Keratinocyte (primary cell): Measurements from ENCODE around the gene SSBP1. TPM values are rescaled to one million over a fixed set of nuclear protein-coding genes. Genes with fewer than 3 reads are reported as not detected.

Experiments
- DNase-seq: peaks from one replicate; pipeline ENCODE4 v3.0.0-alpha.2; 2011; ENCODE audit warnings: low read depth, missing footprints, low spot score
- FAIRE-seq: peaks from 2 replicates; lab custom pipeline; 2011; peaks lifted over from hg19 to GRCh38; lab: Jason Lieb, UNC
- H2AFZ ChIP-seq: 2 replicates; pipeline ENCODE4 v1.6.0; 2012; ENCODE audit warnings: low read length, control low read depth, inconsistent platforms; ENCODE audit not compliant: control insufficient read depth
- H3K27ac ChIP-seq: 2 replicates; pipeline ENCODE4 v1.5.1; 2011; ENCODE audit warnings: low read length; ENCODE audit not compliant: control insufficient read depth, insufficient read depth
- H3K27me3 ChIP-seq: 3 replicates; pipeline ENCODE4 v1.6.0; 2011; ENCODE audit warnings: low read length; ENCODE audit not compliant: control insufficient read depth, insufficient read depth; ENCODE audit errors: extremely low read depth
- H3K36me3 ChIP-seq, 2 experiments: 2 replicates in 1 of 2; 3 replicates in 1 of 2; pipeline ENCODE4 v1.5.1; 2011; ENCODE audit warnings: low read length in 2 of 2, mild to moderate bottlenecking in 1 of 2; ENCODE audit not compliant: control insufficient read depth in 2 of 2, insufficient read depth in 2 of 2; ENCODE audit errors: extremely low read depth in 1 of 2
- H3K4me1 ChIP-seq: 3 replicates; pipeline ENCODE4 v1.5.1; 2011; ENCODE audit warnings: low read length; ENCODE audit not compliant: control insufficient read depth, insufficient read depth; ENCODE audit errors: extremely low read depth
- H3K4me2 ChIP-seq: 3 replicates; pipeline ENCODE4 v1.6.0; 2011; ENCODE audit warnings: low read depth, low read length; ENCODE audit not compliant: control insufficient read depth, insufficient read depth; ENCODE audit errors: extremely low read depth
- H3K4me3 ChIP-seq, 3 experiments: fragments of 200-600 bp in 1 of 3; sonication (generic) in 1 of 3; 2 replicates in 2 of 3; 3 replicates in 1 of 3; pipeline ENCODE4 v1.5.1; 2011 to 2016; ENCODE audit warnings: low read length in 3 of 3, mild to moderate bottlenecking in 3 of 3, control low read depth in 2 of 3, inconsistent platforms in 1 of 3, low read depth in 1 of 3, mixed read lengths in 1 of 3, mixed run types in 1 of 3, moderate library complexity in 1 of 3; ENCODE audit not compliant: control insufficient read depth in 2 of 3, insufficient read depth in 2 of 3; ENCODE audit errors: extremely low read depth in 1 of 3
- H3K79me2 ChIP-seq: 2 replicates; pipeline ENCODE4 v1.6.0; 2012; ENCODE audit warnings: low read length; ENCODE audit not compliant: control insufficient read depth, insufficient read depth
- H3K9ac ChIP-seq: 3 replicates; pipeline ENCODE4 v1.6.0; 2011; ENCODE audit warnings: low read length; ENCODE audit not compliant: control insufficient read depth, insufficient read depth; ENCODE audit errors: extremely low read depth
- H3K9me1 ChIP-seq: 3 replicates; pipeline ENCODE4 v1.6.0; 2011; ENCODE audit warnings: low read length; ENCODE audit not compliant: control insufficient read depth, insufficient read depth; ENCODE audit errors: extremely low read depth
- H3K9me3 ChIP-seq: 2 replicates; pipeline ENCODE4 v1.5.1; 2012; ENCODE audit warnings: low read depth, low read length; ENCODE audit not compliant: control insufficient read depth
- H4K20me1 ChIP-seq: 3 replicates; pipeline ENCODE4 v1.6.0; 2011; ENCODE audit warnings: low read length; ENCODE audit not compliant: control insufficient read depth, insufficient read depth; ENCODE audit errors: extremely low read depth
- EZH2 ChIP-seq: IDR thresholded peaks from one replicate; pipeline ENCODE4 v1.6.1; 2012; ENCODE audit warnings: inconsistent platforms, mild to moderate bottlenecking, low read length, moderate library complexity
- dilution Hi-C: fragments of 300-500 bp; cut with MboI; formaldehyde crosslinking; loops from one replicate; pipeline ENCODE4 v1.7.0; 2020; ENCODE audit warnings: low sequenced_read_pairs; ENCODE audit not compliant: extremely low pct_ligation_motif_present
- polyA plus RNA-seq, 5 experiments: library from polyadenylated mRNA; depleted of rRNA in 3 of 5; stranded (reverse) in 3 of 5; stranded (forward) in 1 of 5; unstranded in 1 of 5; fragments of >200 nt; gene quantifications; 1 replicate in 1 of 5; 2 replicates in 3 of 5; 3 replicates in 1 of 5; pipeline versions ENCODE4 v1.2.1 to v1.2.3, GENCODE V29; 2011 to 2012; ENCODE audit warnings: missing spikeins in 2 of 5, low read depth in 1 of 5, low replicate concordance in 1 of 5
- TF ChIP-seq, protein P1 (sequence below), 3 experiments: IDR thresholded peaks in 1 of 3; conservative IDR thresholded peaks in 1 of 3; optimal IDR thresholded peaks in 1 of 3; 2 replicates in 2 of 3; 3 replicates in 1 of 3; pipeline versions ENCODE3 to v1.5.1; 2011; ENCODE audit warnings: low read length in 3 of 3, mild to moderate bottlenecking in 3 of 3, moderate library complexity in 2 of 3, control low read depth in 1 of 3, inconsistent platforms in 1 of 3; ENCODE audit not compliant: insufficient read depth in 2 of 3; ENCODE audit errors: extremely low read depth in 1 of 3

Gene SSBP1
- polyA plus RNA-seq, 1 donor (not counting 4 experiments of a cell fraction or from before 2014, with no cell fraction given), result 244 TPM

DNA sequence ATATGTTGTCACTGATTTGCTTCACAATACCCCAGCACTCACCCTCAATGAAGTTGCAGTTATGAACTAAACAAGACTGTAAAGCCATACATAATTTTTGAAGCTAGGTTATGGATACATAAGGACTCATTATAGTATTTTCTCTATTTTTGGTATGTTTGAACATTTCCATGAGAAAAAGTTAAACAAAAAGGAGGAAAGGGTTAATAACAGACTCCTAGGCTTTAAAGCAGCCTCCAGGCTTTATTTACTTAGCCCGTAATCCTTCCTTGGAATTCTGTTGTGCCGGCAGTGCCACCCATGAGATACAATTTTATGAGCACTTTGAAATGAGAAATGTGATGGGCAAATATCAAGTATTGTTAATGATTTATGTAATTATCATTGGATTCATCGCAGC lies 34.0 kb upstream of the SSBP1 start:
- no peak overlapping the region for H3K9ac ChIP-seq
- H3K4me1 ChIP-seq, result peaks cover 12% of the 10 kb centered on the region
- no peaks in the 10 kb centered on the region for H3K79me2 ChIP-seq
- FAIRE-seq (no peak), DNase-seq (no peak)
- no peak overlapping the region for H3K4me3 ChIP-seq
- no peak overlapping the region for H2AFZ ChIP-seq
- dilution Hi-C loops, result no loop called here
- TF ChIP-seq EZH2, result no peak
- TF ChIP-seq, protein P1, sequence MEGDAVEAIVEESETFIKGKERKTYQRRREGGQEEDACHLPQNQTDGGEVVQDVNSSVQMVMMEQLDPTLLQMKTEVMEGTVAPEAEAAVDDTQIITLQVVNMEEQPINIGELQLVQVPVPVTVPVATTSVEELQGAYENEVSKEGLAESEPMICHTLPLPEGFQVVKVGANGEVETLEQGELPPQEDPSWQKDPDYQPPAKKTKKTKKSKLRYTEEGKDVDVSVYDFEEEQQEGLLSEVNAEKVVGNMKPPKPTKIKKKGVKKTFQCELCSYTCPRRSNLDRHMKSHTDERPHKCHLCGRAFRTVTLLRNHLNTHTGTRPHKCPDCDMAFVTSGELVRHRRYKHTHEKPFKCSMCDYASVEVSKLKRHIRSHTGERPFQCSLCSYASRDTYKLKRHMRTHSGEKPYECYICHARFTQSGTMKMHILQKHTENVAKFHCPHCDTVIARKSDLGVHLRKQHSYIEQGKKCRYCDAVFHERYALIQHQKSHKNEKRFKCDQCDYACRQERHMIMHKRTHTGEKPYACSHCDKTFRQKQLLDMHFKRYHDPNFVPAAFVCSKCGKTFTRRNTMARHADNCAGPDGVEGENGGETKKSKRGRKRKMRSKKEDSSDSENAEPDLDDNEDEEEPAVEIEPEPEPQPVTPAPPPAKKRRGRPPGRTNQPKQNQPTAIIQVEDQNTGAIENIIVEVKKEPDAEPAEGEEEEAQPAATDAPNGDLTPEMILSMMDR (optimal IDR thresholded peaks at IDR 0.05 in 1 of 3, IDR thresholded peaks at IDR 0.05 in 1 of 3, conservative IDR thresholded peaks at IDR 0.05 in 1 of 3; ENCODE audit: extremely low read depth in 1 of 3, insufficient read depth in 2 of 3, low read length in 3 of 3), result no peak
- no peak overlapping the region for H3K4me2 ChIP-seq
- no peaks in the 10 kb centered on the region for H3K9me3 ChIP-seq
- no peak overlapping the region for H3K27ac ChIP-seq
- no peaks in the 10 kb centered on the region for H3K36me3 ChIP-seq
- H3K27me3 ChIP-seq, result no peaks in the 10 kb centered on the region
- no peaks in the 10 kb centered on the region for H3K9me1 ChIP-seq
- H4K20me1 ChIP-seq, result no peaks in the 10 kb centered on the region

DNA sequence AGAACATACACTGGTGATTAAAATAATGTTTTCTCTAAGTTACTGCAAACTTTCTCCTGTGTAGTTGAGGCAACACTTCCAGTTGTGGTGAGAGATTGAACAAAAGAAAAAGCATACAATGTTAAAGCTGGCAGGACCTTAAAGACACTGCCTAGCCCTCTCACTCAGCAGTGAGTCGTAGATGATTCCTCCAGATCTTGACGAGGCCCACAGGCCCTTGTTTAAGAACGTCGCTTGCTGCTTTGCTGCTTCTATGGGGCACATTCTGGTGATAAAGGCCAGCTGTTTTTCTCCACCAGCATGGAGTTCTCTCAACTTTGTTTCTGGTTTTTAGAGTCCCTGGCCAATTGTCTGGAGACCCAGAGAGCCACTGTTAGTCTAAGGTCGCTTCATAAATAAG lies 33.4 kb upstream of the SSBP1 start:
- dilution Hi-C loops, result no loop called here
- no peaks in the 10 kb centered on the region for H4K20me1 ChIP-seq
- H2AFZ ChIP-seq, result no peak overlapping the region
- no peak for TF ChIP-seq EZH2
- TF ChIP-seq, protein P1 (optimal IDR thresholded peaks at IDR 0.05 in 1 of 3, IDR thresholded peaks at IDR 0.05 in 1 of 3, conservative IDR thresholded peaks at IDR 0.05 in 1 of 3; ENCODE audit: extremely low read depth in 1 of 3, insufficient read depth in 2 of 3, low read length in 3 of 3), result no peak
- H3K27ac ChIP-seq, result no peak overlapping the region
- FAIRE-seq (no peak), DNase-seq (no peak)
- no peaks in the 10 kb centered on the region for H3K27me3 ChIP-seq
- H3K9me1 ChIP-seq, result no peaks in the 10 kb centered on the region
- no peak overlapping the region for H3K9ac ChIP-seq
- H3K36me3 ChIP-seq, result no peaks in the 10 kb centered on the region
- H3K9me3 ChIP-seq, result no peaks in the 10 kb centered on the region
- no peak overlapping the region for H3K4me2 ChIP-seq
- no peak overlapping the region for H3K4me3 ChIP-seq
- H3K4me1 ChIP-seq, result peaks cover 12% of the 10 kb centered on the region
- no peaks in the 10 kb centered on the region for H3K79me2 ChIP-seq
